Neural cell (in vitro differentiated cells): ENCODE measurements around the gene TANGO6. TPM values are rescaled to one million over a fixed set of nuclear protein-coding genes. Genes with fewer than 3 reads are reported as not detected.

ENCODE experiments used
- H2AFZ ChIP-seq: fragments of 200-600, 300-800 bp; sonication (generic), shearing (Covaris generic); 2 replicates; pipeline ENCODE4 v1.6.0; 2014; ENCODE audit warnings: low read depth, mild to moderate bottlenecking, antibody characterized with exemption, low read length, moderate library complexity
- H3F3A ChIP-seq: fragments of 200-600 bp; shearing (Covaris generic); 2 replicates; pipeline ENCODE4 v1.6.1; 2016; ENCODE audit warnings: mild to moderate bottlenecking, moderate library complexity, mixed read lengths, antibody characterized with exemption, low read length; ENCODE audit not compliant: insufficient read depth, poor library complexity, severe bottlenecking
- H3K27ac ChIP-seq: fragments of 200-600, 300-800 bp; sonication (generic), shearing (Covaris generic); 2 replicates; pipeline ENCODE4 v1.5.1; 2014; ENCODE audit warnings: mild to moderate bottlenecking, low read length, moderate library complexity
- H3K27me3 ChIP-seq: fragments of 300-800, 200-600 bp; sonication (generic), shearing (Covaris generic); 2 replicates; pipeline ENCODE4 v1.6.0; 2014; ENCODE audit warnings: mild to moderate bottlenecking, low read depth, low read length, moderate library complexity; ENCODE audit not compliant: insufficient read depth
- H3K36me3 ChIP-seq: fragments of 300-800, 200-600 bp; sonication (generic), shearing (Covaris generic); 2 replicates; pipeline ENCODE4 v1.5.1; 2014; ENCODE audit warnings: mild to moderate bottlenecking, antibody characterized with exemption, low read length, moderate library complexity; ENCODE audit not compliant: insufficient read depth
- H3K4me2 ChIP-seq: fragments of 300-800, 200-600 bp; sonication (generic), shearing (Covaris generic); 2 replicates; pipeline ENCODE4 v1.6.0; 2014; ENCODE audit warnings: mild to moderate bottlenecking, low read length
- H3K4me3 ChIP-seq: fragments of 300-800, 200-600 bp; sonication (generic), shearing (Covaris generic); 2 replicates; pipeline ENCODE4 v1.5.1; 2014; ENCODE audit warnings: mild to moderate bottlenecking, low read length, moderate library complexity
- H3K79me2 ChIP-seq: fragments of 200-600 bp; shearing (Covaris generic); replicated peaks from 2 replicates; pipeline ENCODE4 v1.6.0; 2014; ENCODE audit warnings: mild to moderate bottlenecking, low read length, moderate library complexity; ENCODE audit not compliant: insufficient read depth
- H3K9ac ChIP-seq: fragments of 300-800, 200-600 bp; sonication (generic), shearing (Covaris generic); 2 replicates; pipeline ENCODE4 v1.6.1; 2016; ENCODE audit warnings: mild to moderate bottlenecking, low read length, mixed read lengths
- H3K9me2 ChIP-seq: fragments of 200-600 bp; shearing (Covaris generic); 2 replicates; pipeline ENCODE4 v1.6.1; 2016; ENCODE audit warnings: mild to moderate bottlenecking, low read length, mixed read lengths; ENCODE audit not compliant: insufficient read depth
- H3K9me3 ChIP-seq: fragments of 200-600, 300-800 bp; sonication (generic), shearing (Covaris generic); 2 replicates; pipeline ENCODE4 v1.6.1; 2016; ENCODE audit warnings: mild to moderate bottlenecking, mixed run types, low read length, moderate library complexity, mixed read lengths
- H4K20me1 ChIP-seq: fragments of 200-600 bp; shearing (Covaris generic); 2 replicates; pipeline ENCODE4 v1.6.1; 2016; ENCODE audit warnings: mild to moderate bottlenecking, mixed run types; ENCODE audit not compliant: insufficient read depth
- EP300 ChIP-seq: fragments of 450-650 bp; conservative IDR thresholded peaks from 2 replicates; pipeline ENCODE4 v1.6.1; 2014; ENCODE audit warnings: antibody characterized with exemption, mild to moderate bottlenecking, moderate library complexity; ENCODE audit not compliant: poor library complexity, severe bottlenecking
- EZH2 ChIP-seq: fragments of 200-600, 300-800 bp; shearing (Covaris generic), sonication (generic); IDR thresholded peaks from 2 replicates; pipeline ENCODE4 v1.6.1; 2014; ENCODE audit warnings: antibody characterized with exemption, low read length, borderline replicate concordance, mild to moderate bottlenecking; ENCODE audit not compliant: insufficient read depth, poor library complexity, severe bottlenecking
- MXI1 ChIP-seq: fragments of 450-650 bp; conservative IDR thresholded peaks from 2 replicates; pipeline ENCODE4 v1.6.1; 2014; ENCODE audit warnings: antibody characterized with exemption, mild to moderate bottlenecking; ENCODE audit not compliant: poor library complexity, severe bottlenecking
- POLR2AphosphoS5 ChIP-seq: IDR thresholded peaks from 2 replicates; pipeline ENCODE4 v1.6.1; 2012
- RAD21 ChIP-seq: fragments of 450-650 bp; conservative IDR thresholded peaks from 2 replicates; pipeline ENCODE4 v1.6.1; 2014; ENCODE audit warnings: antibody characterized with exemption, mild to moderate bottlenecking, moderate library complexity
- REST ChIP-seq: IDR thresholded peaks from 2 replicates; pipeline ENCODE4 v1.6.1; 2012; ENCODE audit warnings: borderline replicate concordance
- SMC3 ChIP-seq: fragments of 450-650 bp; conservative IDR thresholded peaks from 2 replicates; pipeline ENCODE4 v1.6.1; 2014; ENCODE audit warnings: antibody characterized with exemption, mild to moderate bottlenecking, moderate library complexity; ENCODE audit not compliant: poor library complexity
- TAF1 ChIP-seq: IDR thresholded peaks from 2 replicates; pipeline ENCODE4 v1.6.1; 2012; ENCODE audit warnings: low read depth
- polyA plus RNA-seq: library from polyadenylated mRNA; depleted of rRNA; stranded (reverse); fragments of >200 nt; gene quantifications from 2 replicates; pipeline ENCODE4 v1.2.3, GENCODE V29; 2014
- TF ChIP-seq, protein P1 (sequence below): fragments of 450-650 bp; IDR thresholded peaks from 2 replicates; pipeline ENCODE4 v1.5.1; 2014; ENCODE audit warnings: antibody characterized with exemption, mild to moderate bottlenecking, moderate library complexity; ENCODE audit not compliant: poor library complexity, severe bottlenecking

TANGO6 gene
- polyA plus RNA-seq, 1 donor from 2014 or later: 9.5 TPM

- no peak overlapping the region for H3K4me3 ChIP-seq
- peaks cover 39% of the 10 kb centered on the region for H3K79me2 ChIP-seq
- H3K27ac ChIP-seq: no peak overlapping the region
- peaks cover 17% of the 10 kb centered on the region for H3K36me3 ChIP-seq
- no peak overlapping the region for H3K4me2 ChIP-seq
- peaks cover under 1% of the 10 kb centered on the region for H3F3A ChIP-seq
- H2AFZ ChIP-seq: no peak overlapping the region
- TF ChIP-seq EP300 (no peak), MXI1 (no peak), POLR2AphosphoS5 (no peak), SMC3 (no peak), TAF1 (no peak), REST (no peak), RAD21 (no peak), EZH2 (no peak)
- TF ChIP-seq, protein P1, sequence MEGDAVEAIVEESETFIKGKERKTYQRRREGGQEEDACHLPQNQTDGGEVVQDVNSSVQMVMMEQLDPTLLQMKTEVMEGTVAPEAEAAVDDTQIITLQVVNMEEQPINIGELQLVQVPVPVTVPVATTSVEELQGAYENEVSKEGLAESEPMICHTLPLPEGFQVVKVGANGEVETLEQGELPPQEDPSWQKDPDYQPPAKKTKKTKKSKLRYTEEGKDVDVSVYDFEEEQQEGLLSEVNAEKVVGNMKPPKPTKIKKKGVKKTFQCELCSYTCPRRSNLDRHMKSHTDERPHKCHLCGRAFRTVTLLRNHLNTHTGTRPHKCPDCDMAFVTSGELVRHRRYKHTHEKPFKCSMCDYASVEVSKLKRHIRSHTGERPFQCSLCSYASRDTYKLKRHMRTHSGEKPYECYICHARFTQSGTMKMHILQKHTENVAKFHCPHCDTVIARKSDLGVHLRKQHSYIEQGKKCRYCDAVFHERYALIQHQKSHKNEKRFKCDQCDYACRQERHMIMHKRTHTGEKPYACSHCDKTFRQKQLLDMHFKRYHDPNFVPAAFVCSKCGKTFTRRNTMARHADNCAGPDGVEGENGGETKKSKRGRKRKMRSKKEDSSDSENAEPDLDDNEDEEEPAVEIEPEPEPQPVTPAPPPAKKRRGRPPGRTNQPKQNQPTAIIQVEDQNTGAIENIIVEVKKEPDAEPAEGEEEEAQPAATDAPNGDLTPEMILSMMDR: no peak
- no peak overlapping the region for H3K9ac ChIP-seq
- no peaks in the 10 kb centered on the region for H4K20me1 ChIP-seq
- no peaks in the 10 kb centered on the region for H3K9me2 ChIP-seq
- no peaks in the 10 kb centered on the region for H3K27me3 ChIP-seq
- no peaks in the 10 kb centered on the region for H3K9me3 ChIP-seq
Measured at GRCh38 chr16:69113216-69113615, 269.9 kb downstream of the TANGO6 start.

DNA sequence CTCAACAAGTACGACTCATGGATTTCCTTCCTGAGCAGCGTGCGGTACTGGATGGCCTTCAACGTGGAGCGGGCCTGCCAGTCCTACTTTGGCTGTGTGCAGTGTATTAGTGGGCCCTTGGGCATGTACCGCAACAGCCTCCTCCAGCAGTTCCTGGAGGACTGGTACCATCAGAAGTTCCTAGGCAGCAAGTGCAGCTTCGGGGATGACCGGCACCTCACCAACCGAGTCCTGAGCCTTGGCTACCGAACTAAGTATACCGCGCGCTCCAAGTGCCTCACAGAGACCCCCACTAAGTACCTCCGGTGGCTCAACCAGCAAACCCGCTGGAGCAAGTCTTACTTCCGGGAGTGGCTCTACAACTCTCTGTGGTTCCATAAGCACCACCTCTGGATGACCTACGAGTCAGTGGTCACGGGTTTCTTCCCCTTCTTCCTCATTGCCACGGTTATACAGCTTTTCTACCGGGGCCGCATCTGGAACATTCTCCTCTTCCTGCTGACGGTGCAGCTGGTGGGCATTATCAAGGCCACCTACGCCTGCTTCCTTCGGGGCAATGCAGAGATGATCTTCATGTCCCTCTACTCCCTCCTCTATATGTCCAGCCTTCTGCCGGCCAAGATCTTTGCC, 271.1 kb downstream of the TANGO6 start:
- Histone ChIP-seq H3K27me3 (no peaks in the 10 kb centered on the region), H4K20me1 (no peaks in the 10 kb centered on the region), H3K27ac (no peak overlapping the region), H3K4me2 (no peak overlapping the region), H3K9me3 (no peaks in the 10 kb centered on the region), H3F3A (no peaks in the 10 kb centered on the region), H3K36me3 (peaks cover 15% of the 10 kb centered on the region), H3K4me3 (no peak overlapping the region), H3K9ac (no peak overlapping the region), H2AFZ (no peak overlapping the region), H3K9me2 (no peaks in the 10 kb centered on the region), H3K79me2 (peaks cover 27% of the 10 kb centered on the region)
- TF ChIP-seq EP300: no peak
- TF ChIP-seq SMC3: no peak
- no peak for TF ChIP-seq EZH2
- no peak for TF ChIP-seq MXI1
- no peak for TF ChIP-seq RAD21
- no peak for TF ChIP-seq REST
- TF ChIP-seq POLR2AphosphoS5: no peak
- TF ChIP-seq, protein P1: no peak
- no peak for TF ChIP-seq TAF1
